Gastrocnemius medialis (tissue), 4 donors: ENCODE data around the gene SFSWAP.
"Not testable (repeated sequence)": the region's sequence is repeated elsewhere in the genome, so short reads cannot be mapped to it uniquely, and the experiment has no call there.

Experiments
- CTCF ChIP-seq, 5 experiments: fragments of 450-650 bp in 3 of 5; fragments of 200-600 bp in 2 of 5; sonication (generic) in 2 of 5; IDR thresholded peaks in 4 of 5; conservative IDR thresholded peaks in 1 of 5; 1 replicate in 4 of 5; 2 replicates in 1 of 5; pipeline ENCODE4 v1.5.1; 2016 to 2019; ENCODE audit warnings: antibody characterized with exemption in 5 of 5, mild to moderate bottlenecking in 3 of 5, moderate library complexity in 3 of 5
- POLR2A ChIP-seq, 2 donors: fragments of 450-650 bp; IDR thresholded peaks; one replicate each; pipeline ENCODE4 v1.6.1; 2017; ENCODE audit warnings: antibody characterized with exemption in 2 of 2, mild to moderate bottlenecking in 2 of 2, moderate library complexity in 2 of 2

GRCh38 chr12:131742761-131743160 is 31.9 kb downstream of the SFSWAP start:
- TF ChIP-seq CTCF (IDR thresholded peaks at IDR 0.05 in 4 of 5, conservative IDR thresholded peaks at IDR 0.05 in 1 of 5); POLR2A (IDR thresholded peaks at IDR 0.05): not testable (repeated sequence)
